Measurements from ENCODE around the gene PPIL4. TPM values are rescaled to one million over a fixed set of nuclear protein-coding genes. Genes with fewer than 3 reads are reported as not detected.

The PPIL4 gene
- total RNA-seq, result 10 to 100 TPM; 15.1 to 19.0 TPM

GRCh38 chr6:149545754-149546471 lies at the start of gene PPIL4:
Gene PPIL4, minus strand, starts transcription at chr6:149546043. Its CDS starts 38 bp downstream, at chr6:149546005.

GRCh38 chr6:149565527-149566409 lies 19.9 kb upstream of the PPIL4 start, which contains the start of gene GINM1:
Gene GINM1, plus strand, starts transcription at chr6:149566375. Its CDS starts 40 bp downstream, at chr6:149566415.

GRCh38 chr6:149484733-149485700 lies 60.8 kb downstream of the PPIL4 start, which contains the start of gene ZC3H12D:
Gene ZC3H12D, minus strand, starts transcription at chr6:149485014. Its CDS starts 10,471 bp downstream, at chr6:149474543.

Small RNA genes lying within 50 kb of the gene (small RNA-seq; reads per million reads assigned to genes)
- gene RF00410, result 0 reads per million in 2 donors
- 0.73 to 1.5 reads per million in 2 donors for gene RNU7-3P

Other genes starting within 250 kb of the PPIL4 start
- gene TAB2, start 228.3 kb downstream of the PPIL4 start, total RNA-seq, result 10 to 100 TPM; 24.6 to 26.5 TPM
- 1 to 10 TPM; 2.8 to 3.7 TPM for gene SUMO4, start 145.8 kb downstream of the PPIL4 start, total RNA-seq
- gene ZC3H12D, start 61.0 kb downstream of the PPIL4 start, total RNA-seq, result under 1 TPM in 1 of 2 donors, not detected in 1; under 0.01 TPM
- gene GINM1, start 20.3 kb upstream of the PPIL4 start, total RNA-seq, result 10 to 100 TPM; 25.6 to 34.4 TPM
- gene KATNA1, start 102.7 kb upstream of the PPIL4 start, total RNA-seq, result 10 to 100 TPM; 16.2 to 25.0 TPM
- gene LATS1, start 172.1 kb upstream of the PPIL4 start, total RNA-seq, result 10 to 100 TPM; 19.6 to 21.0 TPM
- gene NUP43, start 200.5 kb upstream of the PPIL4 start, total RNA-seq, result 10 to 100 TPM; 32.3 to 49.0 TPM
- gene PCMT1, start 203.7 kb upstream of the PPIL4 start, total RNA-seq, result 100 to 1,000 TPM; 290 to 306 TPM

Data from melanocyte of skin (primary cell).